H1 (cell line): ENCODE data around the gene TFR2. TPM values are rescaled to one million over a fixed set of nuclear protein-coding genes. Genes with fewer than 3 reads are reported as not detected.

ENCODE experiments used
- CBX5 ChIP-seq: fragments of 300-800, 300-1000 bp; sonication (generic); IDR thresholded peaks from 2 replicates; pipeline ENCODE4 v1.7.1; 2016; ENCODE audit warnings: antibody characterized with exemption, low read length, low read depth
- EP300 ChIP-seq, 2 experiments: IDR thresholded peaks; 1 replicate in 1 of 2; 2 replicates in 1 of 2; pipeline ENCODE4 v1.6.1; 2011 to 2012; ENCODE audit warnings: low read depth in 2 of 2, low read length in 2 of 2, mild to moderate bottlenecking in 2 of 2, borderline replicate concordance in 1 of 2, inconsistent platforms in 1 of 2, moderate library complexity in 1 of 2
- GTF2F1 ChIP-seq: IDR thresholded peaks from 2 replicates; pipeline ENCODE4 v1.6.1; 2012; ENCODE audit warnings: low read depth, low read length, improper control_type of control experiment, borderline replicate concordance
- HDAC6 ChIP-seq: IDR thresholded peaks from one replicate; pipeline ENCODE4 v1.7.1; 2012; ENCODE audit warnings: low read depth, mild to moderate bottlenecking, inconsistent platforms, low read length, moderate library complexity
- POLR2AphosphoS5 ChIP-seq: IDR thresholded peaks from 2 replicates; pipeline ENCODE4 v1.6.1; 2011; ENCODE audit warnings: low read depth, low read length
- polyA plus RNA-seq, 7 experiments: library from polyadenylated mRNA; depleted of rRNA in 3 of 7; stranded (reverse) in 5 of 7; unstranded in 2 of 7; fragments of >200 nt in 5 of 7; fragments of 200-250 nt in 2 of 7; gene quantifications; 1 replicate in 5 of 7; 2 replicates in 1 of 7; 4 replicates in 1 of 7; pipeline versions ENCODE4 v1.2.1 to v1.2.3, GENCODE V29; 2011 to 2013; ENCODE audit warnings: missing spikeins in 2 of 7, mixed read lengths in 2 of 7
- total RNA-seq: library from RNA; stranded (reverse); fragmentation: NEBNext Ultra II Directional; extraction: Animal tissue kit (Norgen Biotek cat#: 25700); gene quantifications from 2 replicates; pipeline ENCODE4 v1.2.1, GENCODE V29; 2021
- TF ChIP-seq, protein P1 (sequence below): fragments of 300-600 bp; sonication (generic); IDR thresholded peaks from 2 replicates; pipeline ENCODE4 v1.7.1; 2012; ENCODE audit warnings: low read length, moderate library complexity, mild to moderate bottlenecking, inconsistent platforms; ENCODE audit not compliant: insufficient replicate concordance
- TF ChIP-seq, protein P2 (sequence below): IDR thresholded peaks from 2 replicates; pipeline ENCODE4 v1.6.1; 2011; ENCODE audit warnings: low read depth, mild to moderate bottlenecking, low read length; ENCODE audit not compliant: insufficient read depth
- TF ChIP-seq, protein P3 (sequence below): IDR thresholded peaks from 2 replicates; pipeline ENCODE4 v1.6.1; 2011; ENCODE audit warnings: low read length, improper control_type of control experiment

The TFR2 gene
- total and polyA plus RNA-seq, 2 of the 8 experiments (the other 6 are each of a cell fraction or from before 2014, with no cell fraction given), result 4.6 to 5.7 TPM

DNA sequence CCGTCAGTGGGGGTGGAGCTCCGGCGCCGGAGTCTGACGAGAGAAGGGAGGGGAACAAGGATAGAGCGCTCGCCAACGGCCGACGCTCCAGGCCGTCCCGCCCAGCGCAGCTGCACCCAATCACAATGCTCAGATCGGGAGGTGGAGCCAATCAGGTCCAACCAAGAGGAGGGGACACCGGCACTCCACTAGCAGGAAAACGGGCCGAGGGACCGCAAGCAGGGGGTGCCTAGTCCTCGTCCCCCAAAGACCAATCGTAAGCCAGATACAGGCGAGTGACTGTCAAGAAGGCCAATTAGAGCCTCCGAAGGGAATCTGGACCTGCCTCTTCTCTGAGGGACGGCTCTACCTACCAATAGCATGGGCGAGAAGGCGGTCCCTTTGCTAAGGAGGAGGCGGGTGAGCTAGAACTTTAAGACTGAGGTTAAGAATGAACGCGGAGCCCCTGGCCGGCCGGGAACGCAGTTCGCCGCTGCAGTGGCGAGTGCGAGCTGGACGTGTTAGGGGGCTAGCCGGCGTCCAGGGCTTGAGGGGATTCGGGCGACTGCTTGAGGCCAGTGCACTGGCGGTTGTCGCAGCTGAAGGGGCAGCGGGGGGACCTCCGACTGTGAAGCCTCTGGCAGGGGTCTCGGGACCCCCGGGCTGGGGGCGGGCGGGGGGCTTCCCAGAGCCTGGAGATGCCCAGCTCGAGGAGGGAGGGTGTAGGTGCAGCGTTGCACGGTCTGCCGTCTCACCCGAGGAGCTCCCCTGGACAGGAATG is 54.9 kb downstream of the TFR2 start, which contains the start of gene FBXO24 (continued):
- TF ChIP-seq, protein P1, sequence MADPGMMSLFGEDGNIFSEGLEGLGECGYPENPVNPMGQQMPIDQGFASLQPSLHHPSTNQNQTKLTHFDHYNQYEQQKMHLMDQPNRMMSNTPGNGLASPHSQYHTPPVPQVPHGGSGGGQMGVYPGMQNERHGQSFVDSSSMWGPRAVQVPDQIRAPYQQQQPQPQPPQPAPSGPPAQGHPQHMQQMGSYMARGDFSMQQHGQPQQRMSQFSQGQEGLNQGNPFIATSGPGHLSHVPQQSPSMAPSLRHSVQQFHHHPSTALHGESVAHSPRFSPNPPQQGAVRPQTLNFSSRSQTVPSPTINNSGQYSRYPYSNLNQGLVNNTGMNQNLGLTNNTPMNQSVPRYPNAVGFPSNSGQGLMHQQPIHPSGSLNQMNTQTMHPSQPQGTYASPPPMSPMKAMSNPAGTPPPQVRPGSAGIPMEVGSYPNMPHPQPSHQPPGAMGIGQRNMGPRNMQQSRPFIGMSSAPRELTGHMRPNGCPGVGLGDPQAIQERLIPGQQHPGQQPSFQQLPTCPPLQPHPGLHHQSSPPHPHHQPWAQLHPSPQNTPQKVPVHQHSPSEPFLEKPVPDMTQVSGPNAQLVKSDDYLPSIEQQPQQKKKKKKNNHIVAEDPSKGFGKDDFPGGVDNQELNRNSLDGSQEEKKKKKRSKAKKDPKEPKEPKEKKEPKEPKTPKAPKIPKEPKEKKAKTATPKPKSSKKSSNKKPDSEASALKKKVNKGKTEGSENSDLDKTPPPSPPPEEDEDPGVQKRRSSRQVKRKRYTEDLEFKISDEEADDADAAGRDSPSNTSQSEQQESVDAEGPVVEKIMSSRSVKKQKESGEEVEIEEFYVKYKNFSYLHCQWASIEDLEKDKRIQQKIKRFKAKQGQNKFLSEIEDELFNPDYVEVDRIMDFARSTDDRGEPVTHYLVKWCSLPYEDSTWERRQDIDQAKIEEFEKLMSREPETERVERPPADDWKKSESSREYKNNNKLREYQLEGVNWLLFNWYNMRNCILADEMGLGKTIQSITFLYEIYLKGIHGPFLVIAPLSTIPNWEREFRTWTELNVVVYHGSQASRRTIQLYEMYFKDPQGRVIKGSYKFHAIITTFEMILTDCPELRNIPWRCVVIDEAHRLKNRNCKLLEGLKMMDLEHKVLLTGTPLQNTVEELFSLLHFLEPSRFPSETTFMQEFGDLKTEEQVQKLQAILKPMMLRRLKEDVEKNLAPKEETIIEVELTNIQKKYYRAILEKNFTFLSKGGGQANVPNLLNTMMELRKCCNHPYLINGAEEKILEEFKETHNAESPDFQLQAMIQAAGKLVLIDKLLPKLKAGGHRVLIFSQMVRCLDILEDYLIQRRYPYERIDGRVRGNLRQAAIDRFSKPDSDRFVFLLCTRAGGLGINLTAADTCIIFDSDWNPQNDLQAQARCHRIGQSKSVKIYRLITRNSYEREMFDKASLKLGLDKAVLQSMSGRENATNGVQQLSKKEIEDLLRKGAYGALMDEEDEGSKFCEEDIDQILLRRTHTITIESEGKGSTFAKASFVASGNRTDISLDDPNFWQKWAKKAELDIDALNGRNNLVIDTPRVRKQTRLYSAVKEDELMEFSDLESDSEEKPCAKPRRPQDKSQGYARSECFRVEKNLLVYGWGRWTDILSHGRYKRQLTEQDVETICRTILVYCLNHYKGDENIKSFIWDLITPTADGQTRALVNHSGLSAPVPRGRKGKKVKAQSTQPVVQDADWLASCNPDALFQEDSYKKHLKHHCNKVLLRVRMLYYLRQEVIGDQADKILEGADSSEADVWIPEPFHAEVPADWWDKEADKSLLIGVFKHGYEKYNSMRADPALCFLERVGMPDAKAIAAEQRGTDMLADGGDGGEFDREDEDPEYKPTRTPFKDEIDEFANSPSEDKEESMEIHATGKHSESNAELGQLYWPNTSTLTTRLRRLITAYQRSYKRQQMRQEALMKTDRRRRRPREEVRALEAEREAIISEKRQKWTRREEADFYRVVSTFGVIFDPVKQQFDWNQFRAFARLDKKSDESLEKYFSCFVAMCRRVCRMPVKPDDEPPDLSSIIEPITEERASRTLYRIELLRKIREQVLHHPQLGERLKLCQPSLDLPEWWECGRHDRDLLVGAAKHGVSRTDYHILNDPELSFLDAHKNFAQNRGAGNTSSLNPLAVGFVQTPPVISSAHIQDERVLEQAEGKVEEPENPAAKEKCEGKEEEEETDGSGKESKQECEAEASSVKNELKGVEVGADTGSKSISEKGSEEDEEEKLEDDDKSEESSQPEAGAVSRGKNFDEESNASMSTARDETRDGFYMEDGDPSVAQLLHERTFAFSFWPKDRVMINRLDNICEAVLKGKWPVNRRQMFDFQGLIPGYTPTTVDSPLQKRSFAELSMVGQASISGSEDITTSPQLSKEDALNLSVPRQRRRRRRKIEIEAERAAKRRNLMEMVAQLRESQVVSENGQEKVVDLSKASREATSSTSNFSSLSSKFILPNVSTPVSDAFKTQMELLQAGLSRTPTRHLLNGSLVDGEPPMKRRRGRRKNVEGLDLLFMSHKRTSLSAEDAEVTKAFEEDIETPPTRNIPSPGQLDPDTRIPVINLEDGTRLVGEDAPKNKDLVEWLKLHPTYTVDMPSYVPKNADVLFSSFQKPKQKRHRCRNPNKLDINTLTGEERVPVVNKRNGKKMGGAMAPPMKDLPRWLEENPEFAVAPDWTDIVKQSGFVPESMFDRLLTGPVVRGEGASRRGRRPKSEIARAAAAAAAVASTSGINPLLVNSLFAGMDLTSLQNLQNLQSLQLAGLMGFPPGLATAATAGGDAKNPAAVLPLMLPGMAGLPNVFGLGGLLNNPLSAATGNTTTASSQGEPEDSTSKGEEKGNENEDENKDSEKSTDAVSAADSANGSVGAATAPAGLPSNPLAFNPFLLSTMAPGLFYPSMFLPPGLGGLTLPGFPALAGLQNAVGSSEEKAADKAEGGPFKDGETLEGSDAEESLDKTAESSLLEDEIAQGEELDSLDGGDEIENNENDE, result no peak
- TF ChIP-seq, protein P2, sequence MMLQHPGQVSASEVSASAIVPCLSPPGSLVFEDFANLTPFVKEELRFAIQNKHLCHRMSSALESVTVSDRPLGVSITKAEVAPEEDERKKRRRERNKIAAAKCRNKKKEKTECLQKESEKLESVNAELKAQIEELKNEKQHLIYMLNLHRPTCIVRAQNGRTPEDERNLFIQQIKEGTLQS, result no peak
- TF ChIP-seq CBX5 (no peak), EP300 (IDR thresholded peaks at IDR 0.05; ENCODE audit: borderline replicate concordance in 1 of 2, low read depth in 2 of 2, low read length in 2 of 2) (no peak), HDAC6 (no peak), POLR2AphosphoS5 (no peak; the same call in 1 of the 2 replicates), GTF2F1 (no peak)
- TF ChIP-seq, protein P3, sequence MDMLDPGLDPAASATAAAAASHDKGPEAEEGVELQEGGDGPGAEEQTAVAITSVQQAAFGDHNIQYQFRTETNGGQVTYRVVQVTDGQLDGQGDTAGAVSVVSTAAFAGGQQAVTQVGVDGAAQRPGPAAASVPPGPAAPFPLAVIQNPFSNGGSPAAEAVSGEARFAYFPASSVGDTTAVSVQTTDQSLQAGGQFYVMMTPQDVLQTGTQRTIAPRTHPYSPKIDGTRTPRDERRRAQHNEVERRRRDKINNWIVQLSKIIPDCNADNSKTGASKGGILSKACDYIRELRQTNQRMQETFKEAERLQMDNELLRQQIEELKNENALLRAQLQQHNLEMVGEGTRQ, result no peak
